ENCODE results near the gene F2R.

Gene F2R

DNA sequence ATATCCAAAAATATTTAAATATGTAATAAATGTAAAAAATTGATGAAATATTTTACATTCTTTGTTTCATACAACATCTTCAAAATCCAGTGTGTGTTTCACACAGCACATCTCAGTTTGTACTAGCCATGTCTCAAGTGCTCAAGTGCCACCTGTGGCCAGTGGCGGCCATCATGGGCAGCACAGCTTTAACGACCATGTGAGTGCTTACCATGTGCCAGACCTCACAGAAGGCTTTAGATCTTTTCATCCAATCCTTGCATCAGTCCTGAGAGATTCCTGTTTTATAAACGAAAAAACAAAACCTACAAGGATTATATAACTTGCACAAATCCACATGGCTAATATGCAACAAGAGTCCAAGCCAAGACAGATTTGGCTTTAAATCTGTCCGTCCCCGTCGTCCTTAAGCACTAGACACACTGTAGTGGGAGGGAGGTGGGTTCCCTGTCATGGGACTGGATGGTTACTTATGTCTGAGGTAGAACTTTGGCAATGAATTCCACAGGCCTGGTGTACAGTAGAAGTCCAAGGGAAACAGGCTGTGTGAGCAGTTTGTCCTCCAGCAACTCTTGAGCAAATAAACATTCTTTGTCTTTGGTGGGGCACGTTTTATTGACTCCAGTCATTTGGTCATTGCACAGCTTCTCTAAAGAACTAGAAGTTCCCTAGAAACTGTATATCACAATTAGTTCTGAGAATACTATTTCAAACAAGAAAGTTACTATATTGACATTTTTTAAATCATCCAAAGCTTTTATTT lies 25.0 kb upstream of the F2R start:
- DNase-seq: peak; percentile 41

DNA sequence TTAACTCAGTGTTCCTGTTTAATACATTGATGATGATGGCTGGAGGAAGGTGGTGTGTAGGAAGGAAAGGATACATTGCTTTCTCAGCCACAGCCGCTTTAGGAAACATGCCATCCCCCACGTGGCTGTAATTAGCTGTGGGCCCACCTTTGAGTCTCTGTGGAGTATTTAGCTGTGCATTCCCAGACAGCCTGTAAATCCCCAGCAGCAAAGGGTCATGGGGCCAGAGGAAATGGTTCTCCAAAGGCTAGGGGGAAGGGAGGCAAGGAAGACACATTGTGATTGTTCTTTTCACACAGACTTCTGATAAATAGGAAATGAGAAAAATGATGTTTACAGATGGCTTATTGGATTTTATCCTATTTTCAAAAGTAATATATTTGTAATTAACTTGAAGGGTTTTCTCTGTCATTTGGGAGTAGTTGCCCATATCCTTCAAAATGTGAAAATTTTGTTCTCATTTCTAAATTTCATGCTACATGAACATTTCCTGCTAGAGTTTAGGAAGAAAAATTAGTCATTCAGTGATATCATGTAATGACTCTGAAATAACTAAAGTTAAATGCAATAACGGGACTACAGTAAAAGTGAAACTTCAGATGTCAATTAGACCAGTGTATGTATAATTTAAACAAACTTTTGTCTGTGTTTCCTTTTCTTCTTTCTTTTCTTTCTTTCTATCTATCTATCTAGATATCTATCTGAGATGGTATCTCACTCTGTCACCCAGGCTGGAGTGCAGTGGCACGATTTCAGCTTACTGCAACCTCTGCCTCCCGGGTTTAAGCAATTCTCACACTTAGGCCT lies 24.3 kb upstream of the F2R start:
- peak; percentile 39 for DNase-seq

DNA sequence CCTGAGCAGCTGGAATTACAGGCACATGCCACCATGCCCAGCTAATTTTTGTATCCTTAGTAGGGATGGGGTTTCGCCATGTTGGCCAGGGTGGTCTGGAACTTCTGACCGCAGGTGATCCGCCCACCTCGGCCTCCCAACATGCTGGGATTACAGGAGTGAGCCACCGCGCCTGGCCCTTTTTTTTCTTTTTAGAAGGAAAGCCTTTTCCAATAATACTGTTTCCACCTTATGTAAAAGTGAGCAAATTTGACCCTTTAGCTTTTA lies 23.7 kb upstream of the F2R start:
- no peak for DNase-seq

DNA sequence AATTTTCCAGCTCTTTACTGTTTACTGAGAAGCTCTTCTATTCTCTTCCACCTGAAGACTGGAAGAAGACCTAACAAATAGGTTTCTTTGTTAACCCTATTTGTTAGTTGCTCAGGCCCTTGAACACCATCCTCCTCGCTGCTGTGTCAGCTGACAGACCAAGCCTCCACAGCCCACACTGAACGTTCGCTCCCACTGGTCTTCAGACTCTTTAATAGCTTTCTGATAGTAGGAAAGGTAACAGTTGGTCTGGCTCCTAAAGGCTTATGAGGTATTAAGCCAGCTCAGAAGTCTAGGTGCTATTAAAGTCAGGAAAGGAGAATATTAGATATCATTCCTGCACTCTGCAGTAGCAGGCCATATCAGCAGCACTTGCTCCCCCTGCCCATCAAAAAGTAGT lies 23.3 kb upstream of the F2R start:
- no peak for DNase-seq

DNA sequence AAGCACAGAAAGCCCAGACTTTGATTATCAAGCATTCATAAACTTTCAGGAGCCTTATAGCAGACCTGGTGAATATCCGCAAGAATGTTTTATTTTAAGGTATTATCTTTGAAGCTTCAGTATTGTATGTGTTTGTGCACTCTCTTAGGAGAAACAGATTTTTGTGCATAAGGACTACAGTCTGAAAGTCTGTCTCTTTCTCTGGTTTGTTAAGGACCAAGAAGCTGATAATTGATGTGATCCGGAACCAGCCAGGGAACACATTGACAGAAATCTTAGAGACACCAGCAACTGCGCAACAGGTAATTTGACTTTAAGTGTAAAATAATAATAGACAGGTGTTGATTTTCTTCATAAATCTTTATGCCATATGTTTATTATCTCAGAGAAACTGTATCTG lies 22.8 kb upstream of the F2R start:
- DNase-seq: no peak

DNA sequence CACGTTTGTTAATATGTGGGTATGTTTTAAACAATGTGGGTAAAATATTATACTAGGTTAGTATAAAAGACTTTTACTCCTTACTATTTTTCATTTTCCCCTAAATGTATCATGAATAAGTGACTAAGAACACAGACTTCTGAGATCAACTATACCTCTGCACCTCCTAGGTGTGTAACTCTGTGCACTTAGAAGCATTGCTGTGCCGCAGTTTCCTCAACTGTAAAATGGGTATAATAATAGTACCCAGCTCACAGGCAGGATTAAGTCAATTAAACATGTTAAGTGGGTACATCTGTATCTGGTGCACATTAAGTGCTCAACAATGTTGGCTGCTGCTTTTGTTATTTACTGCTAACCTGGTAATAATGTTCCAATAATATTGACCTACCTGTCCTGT lies 21.6 kb upstream of the F2R start:
- DNase-seq: no peak

DNA sequence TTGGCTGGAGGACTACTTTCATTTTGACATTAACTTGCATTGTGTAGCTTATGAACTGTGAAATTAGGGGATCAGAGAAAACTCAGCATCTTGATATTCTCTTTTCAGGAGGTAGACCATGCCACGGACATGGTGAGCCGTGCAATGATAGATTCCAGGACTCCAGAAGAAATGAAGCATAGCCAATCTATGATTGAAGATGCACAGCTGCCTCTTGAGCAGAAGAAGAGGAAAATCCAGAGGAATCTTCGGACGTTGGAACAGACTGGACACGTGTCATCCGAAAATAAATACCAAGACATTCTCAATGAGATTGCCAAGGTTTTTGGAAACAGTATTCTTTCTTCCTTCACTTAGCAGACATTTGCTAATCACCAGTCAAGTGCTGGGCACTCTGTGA lies 20.6 kb upstream of the F2R start:
- DNase-seq: no peak

DNA sequence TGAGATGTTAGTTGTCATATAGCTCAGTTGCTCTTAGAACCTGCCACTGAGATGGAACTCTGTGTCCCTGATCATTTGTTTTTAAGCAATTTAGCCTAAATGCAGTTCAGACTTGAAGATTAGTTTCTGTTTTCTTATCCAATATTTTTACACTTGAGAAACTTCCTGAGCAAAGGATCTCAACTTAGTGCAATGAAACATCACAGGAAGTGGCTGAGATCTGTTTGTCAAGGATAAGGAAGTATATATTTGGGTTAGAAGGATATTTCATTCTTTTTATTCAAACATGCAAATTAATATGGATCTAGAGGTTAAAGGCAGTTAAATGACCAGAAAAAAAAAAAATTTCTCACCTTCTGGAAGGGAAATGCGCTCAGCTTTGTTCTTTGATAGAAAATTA lies 19.7 kb upstream of the F2R start:
- no peak for DNase-seq

DNA sequence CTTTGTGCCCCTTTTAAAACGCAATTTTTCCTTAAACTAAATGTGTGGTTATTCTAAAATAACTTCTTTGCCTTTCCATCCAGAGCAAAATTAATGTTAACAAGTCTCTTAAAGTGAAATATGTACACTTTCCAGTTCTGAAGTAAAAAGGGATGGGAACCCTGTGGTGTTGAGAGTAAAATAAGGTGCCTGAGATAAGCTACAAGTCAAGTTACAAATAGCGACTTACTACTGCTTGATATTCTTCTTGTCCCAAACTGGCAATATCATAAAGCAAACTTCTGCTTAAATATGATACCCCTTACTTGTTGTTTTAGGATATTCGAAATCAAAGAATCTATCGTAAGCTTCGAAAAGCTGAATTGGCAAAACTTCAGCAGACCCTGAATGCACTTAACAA lies 18.3 kb upstream of the F2R start:
- DNase-seq: no peak

DNA sequence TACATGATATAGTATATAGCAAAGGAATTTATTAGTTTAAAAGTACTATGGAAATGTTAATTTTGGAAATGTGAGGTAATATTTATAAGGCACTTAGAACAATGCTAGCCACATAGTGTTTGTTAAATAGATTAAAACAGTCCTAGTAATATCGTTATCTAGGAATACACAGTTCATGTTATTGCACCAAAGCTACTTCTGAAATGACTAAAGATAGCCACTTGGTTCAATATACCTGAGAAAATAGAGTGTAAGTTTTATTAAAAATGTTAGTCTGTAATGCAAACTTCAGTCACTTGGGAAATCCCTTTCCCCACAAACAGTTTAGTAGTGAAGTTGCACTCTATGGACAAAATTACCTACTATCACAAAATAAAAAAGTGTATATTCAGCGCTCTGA lies 15.4 kb upstream of the F2R start:
- no peak for DNase-seq

DNA sequence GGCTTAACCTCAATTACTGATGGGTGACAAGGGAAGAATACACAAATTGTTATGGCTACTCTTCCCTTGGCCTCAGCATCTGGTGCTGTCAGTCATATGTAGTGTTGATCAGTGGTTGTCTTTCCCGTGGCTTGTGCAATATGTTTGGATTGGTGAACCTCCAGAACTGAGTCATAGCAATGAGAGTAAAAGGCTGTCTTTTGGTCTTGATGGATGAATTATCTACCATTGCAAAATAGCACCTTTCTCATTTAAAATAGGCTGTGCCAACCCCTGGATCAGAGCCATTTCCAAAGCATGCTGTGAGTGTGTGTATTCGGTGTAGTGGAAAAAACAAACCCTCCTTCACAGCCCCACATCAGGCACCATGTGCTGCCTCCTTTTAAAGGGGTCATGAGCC lies 14.6 kb upstream of the F2R start:
- no peak for DNase-seq

DNA sequence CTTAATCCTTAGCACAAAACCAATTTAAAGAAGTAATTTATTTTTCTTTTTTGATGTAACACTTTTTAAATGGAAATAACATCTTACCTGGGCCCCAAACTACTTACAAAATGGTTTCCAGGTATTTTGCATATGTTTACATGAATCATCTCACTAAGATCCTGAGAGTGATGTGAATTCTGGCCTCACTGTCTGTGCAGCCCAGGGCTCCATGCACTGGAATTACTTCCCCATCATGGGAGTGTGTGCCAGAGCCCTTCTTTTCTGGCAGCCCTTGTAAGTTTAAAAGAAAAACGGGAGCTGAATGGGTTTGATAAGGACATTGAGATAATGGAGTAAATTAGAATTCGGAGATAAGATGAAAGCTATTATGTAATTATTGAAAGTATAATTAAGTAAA lies 12.2 kb upstream of the F2R start:
- DNase-seq: no peak

DNA sequence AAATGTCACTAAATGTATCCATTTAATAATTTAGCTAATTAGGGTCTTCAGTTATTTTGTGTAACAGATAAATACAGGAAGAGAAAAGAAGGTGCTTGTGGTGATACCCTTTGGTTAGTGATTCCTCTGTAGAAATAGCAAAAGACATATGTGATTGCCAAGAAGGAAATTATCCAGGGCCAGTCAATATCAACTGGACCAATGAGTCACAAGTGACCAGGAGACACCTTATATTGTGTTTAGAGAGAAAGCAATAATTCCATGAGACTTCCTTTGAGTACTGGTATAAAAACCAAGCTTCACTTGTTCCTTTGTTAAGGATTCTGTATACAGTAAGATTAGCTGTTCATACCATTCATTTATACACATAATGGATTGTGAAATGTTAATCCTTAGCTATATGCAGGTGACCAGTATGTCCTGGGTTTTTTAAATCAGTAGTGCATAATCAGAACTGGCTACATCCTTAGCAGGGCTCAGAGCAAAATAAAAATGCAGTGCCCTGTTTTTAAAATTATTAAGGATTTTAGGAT lies 11.7 kb upstream of the F2R start:
- no peak for DNase-seq

DNA sequence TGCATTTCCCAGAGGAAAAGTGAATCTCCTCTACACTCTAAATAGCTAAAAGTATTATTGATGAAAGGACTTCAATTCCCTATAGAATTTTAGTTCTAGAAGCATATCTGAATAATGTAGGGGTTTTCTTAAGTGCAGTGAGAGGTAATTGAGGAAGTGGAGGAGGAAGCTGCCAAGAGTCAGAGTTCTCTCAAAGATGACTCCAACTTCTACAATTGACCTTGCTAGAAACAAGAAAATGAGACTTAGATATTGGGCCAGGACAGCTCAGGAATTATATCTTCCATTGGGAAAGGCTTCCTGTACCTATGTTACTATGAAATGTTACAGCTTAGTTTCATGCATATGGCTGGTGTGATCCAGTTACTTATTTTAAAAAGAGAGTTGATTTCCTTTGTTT lies 10.4 kb upstream of the F2R start:
- no peak for DNase-seq

DNA sequence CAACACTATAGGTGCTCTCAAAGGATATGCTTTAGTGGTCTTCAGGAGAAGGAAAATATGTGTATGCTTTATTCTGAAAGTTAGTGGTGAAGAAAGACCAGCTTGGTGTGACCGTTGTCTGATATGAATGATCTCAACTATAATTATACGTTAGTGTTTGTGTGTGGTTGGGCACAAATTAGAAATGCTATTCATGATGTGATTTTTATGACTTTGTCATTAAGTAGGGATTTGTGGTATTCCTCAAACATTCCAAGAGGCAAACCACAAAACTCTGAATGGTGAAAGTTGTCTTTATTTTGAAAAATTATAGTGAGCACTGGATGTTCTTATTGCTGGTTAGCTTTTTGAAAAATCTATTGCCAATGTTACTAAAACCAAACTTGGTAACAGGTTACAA lies 6.2 kb upstream of the F2R start:
- no peak for DNase-seq

DNA sequence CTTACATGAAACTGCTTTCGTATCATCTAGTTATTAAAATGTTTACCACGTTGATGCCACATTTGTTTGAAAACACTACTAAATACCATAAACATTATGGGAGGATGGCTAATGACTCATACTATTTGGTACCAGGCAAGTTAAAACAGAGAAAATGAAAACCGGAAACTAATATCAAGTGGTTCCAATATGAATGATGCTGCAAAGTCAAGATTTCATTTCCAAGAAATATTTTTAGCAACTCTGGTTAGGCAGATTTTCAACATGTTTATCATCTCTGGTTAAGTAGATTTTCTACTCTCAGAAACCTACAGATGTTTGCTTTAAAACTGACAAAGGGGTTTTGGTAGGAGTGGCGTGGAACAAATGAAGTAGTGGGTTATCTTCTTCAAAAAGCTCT lies 4.9 kb upstream of the F2R start:
- no peak for DNase-seq

DNA sequence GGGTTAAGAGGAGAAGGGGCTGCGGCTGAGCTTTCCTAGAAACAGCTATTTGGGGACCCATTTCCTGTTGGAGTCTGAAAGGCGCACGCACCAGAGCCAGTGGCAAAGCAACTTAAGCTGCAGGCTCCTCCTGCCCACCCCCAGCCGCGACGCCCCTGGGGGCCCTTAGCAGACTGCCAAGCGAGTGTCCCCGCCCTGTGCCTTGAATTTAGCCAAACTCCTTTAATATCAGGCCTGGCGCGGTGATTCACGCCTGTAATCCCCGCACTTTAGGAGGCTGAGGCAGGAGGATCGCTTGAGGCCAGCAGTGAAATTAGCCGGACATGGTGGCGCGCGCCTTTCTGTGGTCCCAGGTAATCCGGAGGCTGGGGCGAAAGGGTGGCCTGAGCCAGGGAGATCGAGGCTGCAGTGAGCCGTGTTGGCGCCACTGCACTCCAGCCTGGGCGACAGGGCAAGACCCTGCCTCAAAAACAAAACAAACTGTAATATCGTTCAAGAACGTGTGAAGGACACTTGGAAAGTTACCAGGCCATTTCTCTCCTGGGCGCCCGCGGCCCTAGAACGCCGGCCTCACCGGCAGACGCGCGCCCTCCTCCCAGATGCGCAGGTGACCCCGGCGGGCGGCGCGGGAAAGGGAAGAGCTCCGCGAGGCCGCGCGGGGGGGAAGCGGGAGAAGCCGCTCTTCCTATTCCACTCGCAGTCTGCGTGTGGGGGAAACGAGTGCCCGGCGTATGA lies 1.0 kb upstream of the F2R start:
- DNase-seq: peak; percentile 55

DNA sequence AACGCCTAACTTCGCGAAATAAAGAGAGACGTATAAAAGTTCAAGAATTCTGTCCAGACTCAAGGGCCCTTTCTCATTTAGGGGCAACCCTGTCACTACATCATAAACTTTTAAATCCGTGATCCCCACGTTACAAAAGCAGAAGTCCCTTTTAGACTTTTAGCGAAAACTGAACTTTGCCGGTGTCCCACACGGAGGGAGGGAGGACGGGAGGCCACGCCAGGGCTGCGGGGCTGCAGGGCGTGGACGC lies 515 bp upstream of the F2R start:
- no peak for DNase-seq

DNA sequence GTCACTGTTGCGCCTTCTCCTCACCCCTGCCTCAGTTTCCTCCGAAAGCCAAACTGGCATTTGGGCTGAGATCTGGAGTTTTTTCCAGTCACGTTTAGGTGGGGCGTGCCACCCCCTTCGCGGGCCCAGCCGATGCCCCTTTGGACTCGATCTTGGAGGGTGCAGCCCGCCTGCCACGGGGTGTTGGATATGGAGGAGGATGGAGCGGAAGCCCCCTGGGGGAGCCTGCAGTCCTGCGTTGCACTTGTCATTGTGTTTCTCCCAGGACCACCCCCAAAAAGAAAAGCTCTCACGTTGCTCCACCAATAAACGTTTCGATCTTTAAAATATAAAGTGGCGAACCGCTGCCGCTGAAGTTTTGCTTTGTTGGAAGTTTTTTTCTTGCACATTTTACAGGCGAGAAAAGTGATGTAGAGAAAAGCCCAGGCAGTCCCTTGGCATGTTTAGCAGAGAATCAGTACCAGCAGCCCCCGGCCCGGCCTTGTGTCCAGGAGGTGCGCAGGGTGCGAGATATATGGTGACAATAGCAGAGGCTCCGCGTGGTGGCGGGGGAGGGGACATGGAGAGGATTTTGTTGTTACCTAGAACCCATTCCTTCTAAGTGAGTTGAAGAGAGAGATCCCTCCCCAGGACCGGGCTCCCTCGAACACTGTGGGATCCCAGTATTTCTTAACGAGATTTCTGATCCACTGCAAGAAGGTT lies 681 bp downstream of the F2R start:
- no peak for DNase-seq

DNA sequence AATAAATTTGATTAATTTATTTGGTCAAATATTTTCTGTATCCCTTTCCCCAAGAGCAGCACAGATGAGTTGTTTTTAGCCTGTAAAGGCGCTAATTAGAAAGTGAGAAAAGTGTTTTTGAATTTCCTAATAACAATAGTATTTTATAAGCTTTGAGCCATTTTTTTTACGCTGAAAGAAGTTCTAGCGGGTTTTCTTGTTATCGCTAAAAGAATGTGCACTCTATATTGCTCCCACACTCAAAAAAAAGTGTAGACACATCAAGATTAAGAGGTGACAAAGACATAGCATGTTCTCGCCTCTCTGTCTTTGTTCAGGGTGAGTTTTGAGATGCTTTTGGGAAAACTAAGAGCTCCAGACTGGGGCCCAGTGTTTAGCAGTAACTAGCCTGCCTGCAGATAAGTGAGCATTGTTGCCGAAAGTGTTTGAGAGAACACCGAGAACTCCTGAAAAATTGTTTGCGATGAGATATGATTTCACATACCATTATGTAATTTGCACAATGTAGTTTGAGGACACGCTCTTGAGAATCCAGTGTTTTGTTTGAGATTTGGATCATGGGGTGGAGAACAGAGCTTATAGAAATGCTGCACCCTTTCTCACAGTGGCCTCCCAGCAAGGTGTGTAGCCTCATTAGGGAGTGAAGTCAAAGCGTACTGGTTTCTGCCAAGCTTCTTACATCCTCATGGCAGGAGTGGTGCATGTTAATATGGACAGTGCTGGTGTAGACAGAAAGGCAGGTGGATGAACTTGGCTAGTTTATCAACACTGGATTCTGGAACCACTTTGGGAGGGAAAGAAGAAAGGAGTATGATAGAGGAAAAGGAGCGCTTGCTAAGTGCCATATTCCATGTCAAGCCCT lies 1.5 kb downstream of the F2R start:
- DNase-seq: no peak

DNA sequence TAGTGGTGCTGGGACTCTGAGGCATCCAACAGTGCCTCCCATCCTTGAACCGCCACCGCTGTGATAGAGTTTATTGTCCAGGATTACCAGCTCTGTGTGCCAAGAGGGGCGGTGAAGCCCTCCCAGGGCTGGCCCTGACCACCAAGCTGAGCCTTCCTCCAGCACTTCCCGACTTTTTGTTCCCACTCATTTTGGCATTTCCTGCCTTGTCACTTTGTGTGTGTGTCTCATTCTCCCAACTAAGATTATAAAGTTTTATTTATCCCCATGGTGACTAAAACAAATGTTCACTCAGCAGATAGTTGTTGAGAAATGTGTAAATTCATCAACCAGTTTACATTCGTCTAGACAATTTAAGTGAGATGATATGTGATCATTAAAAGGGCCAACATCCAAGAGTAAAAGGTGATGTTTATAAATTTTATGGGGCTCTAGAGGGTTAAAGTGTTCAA lies 2.5 kb downstream of the F2R start:
- no peak for DNase-seq

DNA sequence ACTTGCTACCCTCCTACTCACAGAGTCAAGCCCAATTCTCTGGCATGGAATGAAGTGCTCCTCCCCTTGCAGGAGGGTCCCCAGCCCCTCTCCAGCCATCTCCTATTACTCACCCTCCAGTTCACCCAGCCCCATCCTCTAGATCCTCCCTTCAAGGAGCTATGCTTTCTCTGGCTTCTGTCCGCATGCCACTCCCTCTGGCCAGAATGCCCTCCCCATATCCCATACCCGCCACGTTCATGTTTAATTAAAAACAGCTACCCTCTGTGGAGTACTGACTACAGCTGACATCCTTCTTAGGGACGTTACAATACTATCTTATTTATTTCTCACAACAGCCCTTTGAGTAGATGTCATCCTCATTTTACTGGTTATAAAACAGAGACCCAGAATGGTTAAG lies 3.0 kb downstream of the F2R start:
- DNase-seq: no peak

Measured in right hindlimb (tissue), 1 donor.